IPS-15b (cell line): ENCODE results near the gene APOA1.

Source experiments
- H3K27me3 ChIP-seq: one replicate; pipeline ENCODE4 v1.6.1; 2013; ENCODE audit warnings: low read length; ENCODE audit not compliant: control insufficient read depth, insufficient read depth
- H3K36me3 ChIP-seq: one replicate; pipeline ENCODE4 v1.6.1; 2013; ENCODE audit warnings: low read length; ENCODE audit not compliant: control insufficient read depth, insufficient read depth
- H3K4me1 ChIP-seq: one replicate; pipeline ENCODE4 v1.6.1; 2013; ENCODE audit warnings: mild to moderate bottlenecking, low read length; ENCODE audit not compliant: control insufficient read depth, insufficient read depth
- H3K4me3 ChIP-seq: one replicate; pipeline ENCODE4 v1.5.1; 2013; ENCODE audit warnings: low read depth, low read length
- H3K9ac ChIP-seq: one replicate; pipeline ENCODE4 v1.6.1; 2013; ENCODE audit warnings: low read depth, mild to moderate bottlenecking, low read length
- H3K9me3 ChIP-seq: one replicate; pipeline ENCODE4 v1.6.1; 2013; ENCODE audit warnings: mild to moderate bottlenecking, low read length; ENCODE audit not compliant: control insufficient read depth, insufficient read depth

The APOA1 gene

GRCh38 chr11:116823031-116823843 lies 14.2 kb downstream of the APOA1 start, which contains the start of gene APOA4:
Gene APOA4, minus strand, starts transcription at chr11:116823304. Its CDS starts 113 bp downstream, at chr11:116823191.
- no peaks in the 10 kb centered on the region for H3K9me3 ChIP-seq
- H3K27me3 ChIP-seq = no peaks in the 10 kb centered on the region
- H3K4me1 ChIP-seq = no peaks in the 10 kb centered on the region
- H3K4me3 ChIP-seq = no peak within 1 kb of the TSS
- no peak within 1 kb of the TSS for H3K9ac ChIP-seq
- no peaks in the 10 kb centered on the region for H3K36me3 ChIP-seq

DNA sequence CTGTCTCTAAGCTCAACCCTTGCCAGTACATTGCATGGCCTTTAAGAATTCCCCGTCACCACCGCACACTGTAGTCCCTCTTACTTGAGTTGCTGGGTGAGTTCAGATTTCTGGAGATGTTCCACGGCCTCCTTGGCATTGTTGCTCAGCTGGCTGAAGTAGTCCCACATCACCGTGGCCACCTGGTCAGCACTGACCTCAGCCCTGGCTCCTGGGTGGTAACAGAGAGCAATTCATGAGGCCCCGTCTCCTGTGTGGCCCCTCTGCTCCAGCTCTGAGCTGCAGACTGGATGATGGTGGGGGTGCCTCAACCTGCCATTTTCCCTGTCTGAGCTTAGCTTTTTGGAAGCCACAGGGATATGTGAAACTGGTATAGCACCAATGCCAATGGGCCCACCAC lies 14.8 kb downstream of the APOA1 start:
- H3K4me3 ChIP-seq = no peak overlapping the region
- H3K27me3 ChIP-seq = no peaks in the 10 kb centered on the region
- H3K4me1 ChIP-seq = no peaks in the 10 kb centered on the region
- H3K9ac ChIP-seq = no peak overlapping the region
- H3K9me3 ChIP-seq = no peaks in the 10 kb centered on the region
- H3K36me3 ChIP-seq = no peaks in the 10 kb centered on the region

DNA sequence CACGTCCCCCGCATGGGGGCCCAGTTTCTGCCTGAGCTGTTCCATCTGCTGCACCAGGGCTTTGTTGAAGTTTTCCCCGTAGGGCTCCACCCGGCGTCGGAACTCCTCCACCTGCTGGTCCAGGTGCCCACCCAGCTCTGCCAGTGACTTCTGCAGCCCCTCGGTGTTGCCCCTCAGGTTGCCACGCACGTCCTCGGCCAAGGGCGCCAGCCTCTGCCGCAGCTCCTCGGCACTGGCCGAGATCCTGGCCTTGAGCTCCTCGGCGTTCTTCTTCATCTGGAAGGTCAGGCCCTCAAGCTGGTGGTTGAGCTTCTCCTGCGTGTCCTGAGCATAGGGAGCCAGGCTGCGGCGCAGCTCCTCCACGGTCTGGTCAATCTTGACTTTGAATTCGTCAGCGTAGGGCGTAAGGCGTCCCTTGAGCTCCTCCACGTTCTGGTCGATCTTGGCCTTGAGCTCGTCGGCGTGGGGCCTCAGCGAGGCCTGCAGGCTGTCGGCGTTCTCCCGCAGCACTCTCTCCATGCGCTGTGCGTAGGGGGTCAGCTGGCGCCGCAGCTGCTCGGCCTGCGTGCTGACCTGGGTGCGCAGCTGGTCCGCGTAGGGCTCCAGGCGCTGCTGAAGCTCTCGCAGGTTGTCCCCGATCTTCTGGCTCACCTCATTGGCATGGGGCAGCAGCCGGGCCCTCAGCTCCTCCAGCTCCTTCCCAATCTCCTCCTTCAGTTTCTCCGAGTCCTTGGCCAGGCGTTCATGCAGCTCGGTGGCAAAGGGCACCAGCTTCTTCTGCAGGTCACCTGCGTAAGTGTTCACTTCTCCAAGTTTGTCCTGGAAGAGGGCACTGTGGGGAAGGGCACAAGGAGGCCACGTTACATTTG lies 16.1 kb downstream of the APOA1 start:
- no peaks in the 10 kb centered on the region for H3K9me3 ChIP-seq
- no peaks in the 10 kb centered on the region for H3K27me3 ChIP-seq
- no peaks in the 10 kb centered on the region for H3K36me3 ChIP-seq
- H3K9ac ChIP-seq = no peak overlapping the region
- H3K4me1 ChIP-seq = no peaks in the 10 kb centered on the region
- H3K4me3 ChIP-seq = no peak overlapping the region

- Histone ChIP-seq H3K36me3 (no peaks in the 10 kb centered on the region), H3K9me3 (no peaks in the 10 kb centered on the region), H3K27me3 (no peaks in the 10 kb centered on the region), H3K4me3 (no peak overlapping the region), H3K4me1 (no peaks in the 10 kb centered on the region), H3K9ac (no peak overlapping the region)
These were observed 18.4 kb downstream of the APOA1 start for GRCh38 chr11:116819049-116819448.

DNA sequence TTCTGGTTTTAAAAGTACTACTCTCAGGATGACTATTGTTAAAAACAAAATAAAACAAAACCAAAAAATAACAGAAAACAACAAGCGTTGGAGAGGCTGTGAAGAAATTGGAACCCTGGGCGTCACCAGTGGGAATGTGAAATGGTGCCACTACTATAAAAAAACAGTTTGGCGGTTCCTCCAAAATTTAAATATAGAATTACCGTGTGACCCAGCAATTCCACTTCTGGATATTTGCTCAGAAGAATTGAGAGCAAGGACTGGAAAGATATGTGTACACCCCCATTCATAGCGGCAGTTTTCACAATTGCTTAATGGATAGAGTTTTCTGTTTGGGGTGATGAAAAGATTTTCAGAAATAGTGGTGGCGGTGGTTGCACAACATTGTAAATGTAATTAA lies 22.9 kb downstream of the APOA1 start:
- no peaks in the 10 kb centered on the region for H3K27me3 ChIP-seq
- no peaks in the 10 kb centered on the region for H3K9me3 ChIP-seq
- H3K4me1 ChIP-seq = no peaks in the 10 kb centered on the region
- no peaks in the 10 kb centered on the region for H3K36me3 ChIP-seq
- no peak overlapping the region for H3K9ac ChIP-seq
- no peak overlapping the region for H3K4me3 ChIP-seq

DNA sequence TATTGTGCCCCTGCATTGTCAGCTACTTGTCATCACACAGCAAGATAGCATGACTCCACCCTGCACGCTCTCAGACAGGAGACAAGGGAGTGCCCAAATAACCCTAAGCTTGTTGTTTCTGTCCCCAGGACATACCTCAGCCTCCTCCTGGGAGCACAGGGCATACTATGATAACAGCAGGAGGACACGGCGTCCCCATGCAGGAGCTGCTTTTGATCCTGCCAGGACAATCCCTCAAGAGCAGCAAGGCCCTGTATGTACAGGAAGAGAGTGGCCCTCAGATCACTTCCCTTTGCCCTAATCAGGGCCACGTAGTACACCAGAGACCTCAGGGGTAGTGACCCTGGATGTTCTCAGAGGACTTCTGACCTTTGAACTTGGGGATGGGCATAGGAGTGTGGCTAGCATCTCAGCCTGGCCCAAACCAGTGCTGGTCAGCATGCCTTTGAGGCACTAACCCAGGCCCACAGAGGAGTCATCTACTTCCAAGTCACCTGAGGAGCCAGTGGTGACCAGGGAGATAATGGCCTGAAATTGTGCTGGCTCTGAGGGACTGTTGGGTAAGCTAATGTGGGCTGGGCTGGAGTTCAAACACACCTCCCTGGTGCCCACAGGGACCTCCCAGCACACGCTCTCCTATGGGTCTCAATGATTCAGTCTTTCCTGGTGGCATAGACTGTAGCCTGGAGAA lies 23.5 kb downstream of the APOA1 start:
- no peaks in the 10 kb centered on the region for H3K9me3 ChIP-seq
- H3K4me3 ChIP-seq = no peak overlapping the region
- no peaks in the 10 kb centered on the region for H3K4me1 ChIP-seq
- H3K27me3 ChIP-seq = no peaks in the 10 kb centered on the region
- H3K9ac ChIP-seq = no peak overlapping the region
- H3K36me3 ChIP-seq = no peaks in the 10 kb centered on the region

DNA sequence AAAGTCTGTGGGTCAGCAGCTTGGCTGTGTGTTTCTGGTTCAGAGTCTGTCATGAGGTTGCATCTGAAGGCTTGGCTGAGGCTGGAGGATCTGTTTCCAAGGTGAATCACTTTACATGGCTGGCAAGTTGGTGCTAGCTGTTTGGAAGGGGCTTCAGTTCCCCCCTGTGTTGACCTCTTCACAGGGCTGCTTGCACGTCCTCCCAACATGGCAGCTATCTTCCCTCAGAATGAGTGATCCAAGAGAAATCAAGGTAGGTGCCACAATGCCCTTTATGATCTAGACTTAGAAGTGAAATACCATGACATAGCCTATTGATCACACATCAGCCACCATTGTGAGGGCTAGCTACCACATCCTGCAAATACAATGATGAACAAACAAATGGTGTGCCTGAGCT lies 24.3 kb downstream of the APOA1 start:
- no peaks in the 10 kb centered on the region for H3K9me3 ChIP-seq
- no peak overlapping the region for H3K4me3 ChIP-seq
- no peaks in the 10 kb centered on the region for H3K27me3 ChIP-seq
- no peaks in the 10 kb centered on the region for H3K4me1 ChIP-seq
- no peaks in the 10 kb centered on the region for H3K36me3 ChIP-seq
- H3K9ac ChIP-seq = no peak overlapping the region

GRCh38 chr11:116812109-116812508 lies 25.3 kb downstream of the APOA1 start:
- Histone ChIP-seq H3K9ac (no peak overlapping the region), H3K9me3 (no peaks in the 10 kb centered on the region), H3K4me3 (no peak overlapping the region), H3K36me3 (no peaks in the 10 kb centered on the region), H3K27me3 (no peaks in the 10 kb centered on the region), H3K4me1 (no peaks in the 10 kb centered on the region)

DNA sequence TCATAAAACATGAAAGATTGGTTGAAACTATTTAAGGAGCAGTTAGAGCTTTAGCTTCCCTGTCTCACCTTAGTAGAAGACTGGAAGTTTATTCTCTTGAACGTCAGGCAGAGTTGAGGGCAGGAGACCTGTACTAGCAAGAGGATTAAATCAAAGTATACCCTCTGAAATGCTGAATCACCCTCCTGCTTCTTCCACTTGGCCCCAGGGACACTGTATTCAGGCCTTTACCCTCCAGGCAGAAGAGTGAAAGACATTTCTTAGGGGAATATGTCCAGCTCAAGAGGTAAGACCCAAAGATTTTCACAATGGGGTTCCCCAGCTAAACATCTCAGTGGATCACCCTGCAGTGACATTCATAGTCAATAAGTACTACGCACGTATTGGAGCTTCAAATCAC lies 26.2 kb downstream of the APOA1 start:
- Histone ChIP-seq H3K27me3 (no peaks in the 10 kb centered on the region), H3K4me1 (no peaks in the 10 kb centered on the region), H3K9me3 (no peaks in the 10 kb centered on the region), H3K9ac (no peak overlapping the region), H3K4me3 (no peak overlapping the region), H3K36me3 (no peaks in the 10 kb centered on the region)

DNA sequence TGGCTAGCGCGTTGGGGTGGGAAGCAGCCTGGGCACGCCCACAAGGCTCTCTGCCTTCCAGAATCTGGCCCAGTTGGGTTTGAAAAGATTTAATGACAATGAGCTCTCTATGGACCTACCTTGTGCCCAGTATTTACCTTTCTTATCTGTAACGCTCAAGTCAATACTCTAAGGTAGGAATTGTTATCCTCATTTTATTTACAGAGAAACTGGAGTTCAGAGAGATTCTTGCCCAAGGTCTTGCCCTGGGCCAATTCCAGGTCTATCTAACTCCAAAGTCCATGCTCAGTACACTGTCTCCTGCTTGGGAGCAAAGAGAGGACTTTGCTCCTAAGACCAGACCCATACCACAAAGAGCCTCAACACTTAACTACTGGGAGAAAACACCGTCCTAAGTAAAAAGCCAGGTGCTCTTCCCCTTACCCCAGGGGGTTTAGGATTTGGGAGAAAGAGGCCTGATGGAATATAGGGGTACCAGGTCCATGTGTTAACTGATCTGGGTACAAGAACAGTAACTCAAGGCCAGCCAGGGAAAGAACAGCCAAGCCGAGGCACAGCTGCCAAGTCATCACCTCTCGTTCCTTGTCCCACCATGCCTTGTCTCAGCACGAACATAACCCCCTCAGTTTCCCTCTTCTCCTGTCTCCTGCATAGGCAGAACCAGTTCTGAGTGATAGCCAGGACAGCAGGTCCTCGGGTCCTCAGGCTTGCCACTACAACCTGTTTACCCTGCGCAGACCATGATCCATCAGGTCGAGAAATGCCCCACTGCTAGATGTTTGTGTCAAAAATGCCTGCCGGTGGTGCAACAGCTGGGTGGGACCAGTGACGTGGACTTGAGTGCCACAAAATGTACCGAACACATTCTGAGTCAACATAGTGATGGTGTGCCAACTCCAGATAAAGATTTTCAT lies 28.9 kb downstream of the APOA1 start:
- Histone ChIP-seq H3K4me1 (no peaks in the 10 kb centered on the region), H3K9ac (no peak overlapping the region)

More for the DNA sequence above, 28.9 kb downstream of the APOA1 start:
- H3K27me3 ChIP-seq = no peaks in the 10 kb centered on the region
- no peaks in the 10 kb centered on the region for H3K9me3 ChIP-seq
- H3K36me3 ChIP-seq = no peaks in the 10 kb centered on the region
- no peak overlapping the region for H3K4me3 ChIP-seq
